HepG2 (cell line): Measurements from ENCODE around the gene RNASE8. TPM values are rescaled to one million over a fixed set of nuclear protein-coding genes. Genes with fewer than 3 reads are reported as not detected.
A peak's percentile ranks its signal among the peaks of the same experiment; 100 is the strongest.

Source experiments
- BATF2 ChIP-seq: sonication (generic); formaldehyde crosslinking; IDR thresholded peaks from 2 replicates; pipeline ENCODE4 v1.8.0; 2022; ENCODE audit warnings: mild to moderate bottlenecking, missing genetic modification reagents, moderate library complexity
- GRHL1 ChIP-seq: sonication (generic); formaldehyde crosslinking; conservative IDR thresholded peaks from 2 replicates; pipeline ENCODE4 v1.8.0; 2022; ENCODE audit warnings: missing genetic modification reagents
- HDAC6 ChIP-seq: fragments of 200-600 bp; sonication (generic); IDR thresholded peaks from 2 replicates; pipeline ENCODE4 v1.7.0; 2017; ENCODE audit warnings: mild to moderate bottlenecking, antibody characterized with exemption, low read length, low read depth
- HHEX ChIP-seq: IDR thresholded peaks from 2 replicates; pipeline ENCODE4 v1.6.1; 2016; ENCODE audit warnings: control low read depth
- MYPOP ChIP-seq: sonication (generic); formaldehyde crosslinking; IDR thresholded peaks from 2 replicates; pipeline ENCODE4 v1.8.1; 2023; ENCODE audit warnings: mild to moderate bottlenecking, moderate library complexity, missing genetic modification reagents
- NFKBIZ ChIP-seq: IDR thresholded peaks from 2 replicates; pipeline ENCODE4 v1.6.1; 2018; ENCODE audit warnings: missing genetic modification reagents, missing compliant biosample characterization
- NR1H2 ChIP-seq: sonication (generic); formaldehyde crosslinking; IDR thresholded peaks from 2 replicates; pipeline ENCODE4 v1.8.1; 2022; ENCODE audit warnings: low read depth, missing genetic modification reagents, borderline replicate concordance
- PAF1 ChIP-seq: IDR thresholded peaks from 2 replicates; pipeline ENCODE4 v1.6.1; 2016; ENCODE audit warnings: missing genetic modification reagents, missing compliant biosample characterization
- SNAI1 ChIP-seq: sonication (generic); formaldehyde crosslinking; IDR thresholded peaks from 2 replicates; pipeline ENCODE4 v1.5.0; 2020; ENCODE audit warnings: mild to moderate bottlenecking, missing genetic modification reagents, borderline replicate concordance
- SP140L ChIP-seq: sonication (generic); formaldehyde crosslinking; IDR thresholded peaks from 2 replicates; pipeline ENCODE4 v1.4.0; 2020; ENCODE audit warnings: missing genetic modification reagents, borderline replicate concordance
- STAG1 ChIP-seq: sonication (generic); formaldehyde crosslinking; IDR thresholded peaks from 2 replicates; pipeline ENCODE4 v1.4.0; 2020; ENCODE audit warnings: missing genetic modification reagents
- TRIM22 ChIP-seq: fragments of 450-650 bp; IDR thresholded peaks from 2 replicates; pipeline ENCODE4 v1.6.1; 2017
- ZFP62 ChIP-seq: sonication (generic); formaldehyde crosslinking; IDR thresholded peaks from 2 replicates; pipeline ENCODE4 v1.4.0; 2020; ENCODE audit warnings: missing genetic modification reagents
- ZKSCAN8 ChIP-seq: IDR thresholded peaks from 2 replicates; pipeline ENCODE4 v1.6.1; 2016; ENCODE audit warnings: borderline replicate concordance, missing genetic modification reagents, missing compliant biosample characterization
- ZNF101 ChIP-seq: sonication (generic); formaldehyde crosslinking; IDR thresholded peaks from 2 replicates; pipeline ENCODE4 v1.4.0; 2020; ENCODE audit warnings: mild to moderate bottlenecking, low read depth, missing genetic modification reagents, borderline replicate concordance
- ZNF296 ChIP-seq: sonication (generic); formaldehyde crosslinking; conservative IDR thresholded peaks from 2 replicates; pipeline ENCODE4 v1.5.0; 2020; ENCODE audit warnings: mild to moderate bottlenecking, missing genetic modification reagents
- ZNF546 ChIP-seq: sonication (generic); formaldehyde crosslinking; conservative IDR thresholded peaks from 2 replicates; pipeline ENCODE4 v1.8.1; 2023; ENCODE audit warnings: mild to moderate bottlenecking, missing genetic modification reagents
- ZNF563 ChIP-seq: sonication (generic); formaldehyde crosslinking; IDR thresholded peaks from 2 replicates; pipeline ENCODE4 v1.8.0; 2022; ENCODE audit warnings: mild to moderate bottlenecking, moderate library complexity, missing genetic modification reagents
- ZNF703 ChIP-seq: sonication (generic); formaldehyde crosslinking; IDR thresholded peaks from 2 replicates; pipeline ENCODE4 v1.5.1; 2020; ENCODE audit warnings: missing genetic modification reagents, mild to moderate bottlenecking, moderate library complexity, borderline replicate concordance
- ZNF761 ChIP-seq: sonication (generic); formaldehyde crosslinking; conservative IDR thresholded peaks from 2 replicates; pipeline ENCODE4 v1.4.0; 2020; ENCODE audit warnings: mild to moderate bottlenecking, missing genetic modification reagents
- ZNF766 ChIP-seq: sonication (generic); formaldehyde crosslinking; IDR thresholded peaks from 2 replicates; pipeline ENCODE4 v1.5.0; 2020; ENCODE audit warnings: missing genetic modification reagents, borderline replicate concordance
- ZNF800 ChIP-seq: sonication (generic); formaldehyde crosslinking; IDR thresholded peaks from 2 replicates; pipeline ENCODE4 v1.4.0; 2020; ENCODE audit warnings: missing genetic modification reagents
- polyA plus RNA-seq, 8 experiments: library from polyadenylated mRNA; depleted of rRNA in 3 of 8; stranded (reverse) in 7 of 8; unstranded in 1 of 8; fragments of >200 nt; fragmentation: Illumina TruSeq in 4 of 8; extraction: Trizol in 4 of 8; gene quantifications; 2 replicates each; pipeline versions ENCODE4 v1.2.1 to v1.2.3, GENCODE V29; 2011 to 2016; ENCODE audit warnings: low read depth in 4 of 8, missing spikeins in 1 of 8, mixed read lengths in 1 of 8; ENCODE audit not compliant: insufficient read depth in 1 of 8
- total RNA-seq, 5 experiments: library from RNA; depleted of rRNA; stranded (reverse); fragments of >200 nt; fragmentation: Illumina TruSeq; extraction: Trizol; gene quantifications; 2 replicates each; pipeline ENCODE4 v1.2.3, GENCODE V29; 2016; ENCODE audit warnings: low read depth in 1 of 5

The RNASE8 gene
- total and polyA plus RNA-seq, 2 of the 13 experiments (the other 11 are each of a cell fraction or from before 2014, with no cell fraction given), result not detected

- no peak for TF ChIP-seq TRIM22
- no peak for TF ChIP-seq PAF1
- 0 out of 2 replicates have a peak, but pooled peaks have one; percentile 23 for TF ChIP-seq ZNF761 (CRISPR knock-in tag)
- TF ChIP-seq ZNF101, result no peak
- 0 out of 2 replicates have a peak, but pooled peaks have one; percentile 10 for TF ChIP-seq STAG1 (CRISPR knock-in tag)
- no peak for TF ChIP-seq MYPOP (CRISPR knock-in tag)
- TF ChIP-seq ZNF703, result no peak
- no peak for TF ChIP-seq SP140L
- no peak for TF ChIP-seq HHEX (CRISPR knock-in tag)
- TF ChIP-seq ZNF546 (CRISPR knock-in tag), result peak; percentile 93
- peak; percentile 78; the same call in 1 of the 2 replicates for TF ChIP-seq ZNF800 (CRISPR knock-in tag)
- no peak for TF ChIP-seq HDAC6
- TF ChIP-seq ZKSCAN8 (CRISPR knock-in tag), result no peak
- TF ChIP-seq ZFP62, result no peak
- TF ChIP-seq NR1H2 (CRISPR knock-in tag), result peak; percentile 42; the same call in 1 of the 2 replicates
- TF ChIP-seq ZNF296 (CRISPR knock-in tag), result no peak
- peak; percentile 69 for TF ChIP-seq ZNF563 (CRISPR knock-in tag)
- TF ChIP-seq NFKBIZ (CRISPR knock-in tag), result 0 out of 2 replicates have a peak, but pooled peaks have one; percentile 35
- TF ChIP-seq ZNF766 (CRISPR knock-in tag), result peak; percentile 92; the same call in 1 of the 2 replicates
- TF ChIP-seq SNAI1 (CRISPR knock-in tag), result peak; percentile 83
- no peak for TF ChIP-seq BATF2
- TF ChIP-seq GRHL1 (CRISPR knock-in tag), result no peak
Observed at GRCh38 chr14:21024585-21025370, 32.8 kb upstream of the RNASE8 start, which contains the start of gene NDRG2 (continued).
